ENCODE data around the gene TTC34.

TTC34 gene

GRCh38 chr1:2606881-2607621 lies 194.4 kb downstream of the TTC34 start:
- Histone ChIP-seq H3K36me3 (ENCODE audit: control insufficient read depth in 1 of 2, insufficient read depth in 2 of 2, low read length in 2 of 2) (no peaks in the 10 kb centered on the region), H3K4me3 (ENCODE audit: low read depth in 1 of 2, low read length in 2 of 2) (no peak overlapping the region), H3K9me3 (ENCODE audit: control insufficient read depth in 1 of 2, low read length in 2 of 2) (no peaks in the 10 kb centered on the region), H3K4me1 (ENCODE audit: control insufficient read depth in 1 of 2, insufficient read depth in 2 of 2, low read length in 2 of 2) (peaks cover 0 to 3% of the 10 kb centered on the region in 2 donors), H3K27me3 (ENCODE audit: low read depth, low read length) (no peaks in the 10 kb centered on the region), H3K27ac (ENCODE audit: low read length) (no peak overlapping the region)

GRCh38 chr1:2606396-2606880 lies 195.1 kb downstream of the TTC34 start:
- H3K9me3 ChIP-seq (ENCODE audit: control insufficient read depth in 1 of 2, low read length in 2 of 2): no peaks in the 10 kb centered on the region
- peaks cover 0 to 3% of the 10 kb centered on the region in 2 donors for H3K4me1 ChIP-seq (ENCODE audit: control insufficient read depth in 1 of 2, insufficient read depth in 2 of 2, low read length in 2 of 2)
- H3K27ac ChIP-seq (ENCODE audit: low read length): no peak overlapping the region
- H3K27me3 ChIP-seq (ENCODE audit: low read depth, low read length): no peaks in the 10 kb centered on the region
- no peaks in the 10 kb centered on the region for H3K36me3 ChIP-seq (ENCODE audit: control insufficient read depth in 1 of 2, insufficient read depth in 2 of 2, low read length in 2 of 2)
- no peak overlapping the region for H3K4me3 ChIP-seq (ENCODE audit: low read depth in 1 of 2, low read length in 2 of 2)

- Histone ChIP-seq H3K36me3 (ENCODE audit: control insufficient read depth in 1 of 2, insufficient read depth in 2 of 2, low read length in 2 of 2) (no peaks in the 10 kb centered on the region), H3K9me3 (ENCODE audit: control insufficient read depth in 1 of 2, low read length in 2 of 2) (no peaks in the 10 kb centered on the region), H3K4me3 (ENCODE audit: low read depth in 1 of 2, low read length in 2 of 2) (no peak overlapping the region), H3K4me1 (ENCODE audit: control insufficient read depth in 1 of 2, insufficient read depth in 2 of 2, low read length in 2 of 2) (no peaks in the 10 kb centered on the region), H3K27me3 (ENCODE audit: low read depth, low read length) (no peaks in the 10 kb centered on the region), H3K27ac (ENCODE audit: low read length) (no peak overlapping the region)
Measured at GRCh38 chr1:2605509-2606395, 195.7 kb downstream of the TTC34 start.

GRCh38 chr1:2604844-2605508 lies 196.5 kb downstream of the TTC34 start:
- Histone ChIP-seq H3K4me3 (ENCODE audit: low read depth in 1 of 2, low read length in 2 of 2) (no peak overlapping the region), H3K36me3 (ENCODE audit: control insufficient read depth in 1 of 2, insufficient read depth in 2 of 2, low read length in 2 of 2) (no peaks in the 10 kb centered on the region), H3K27ac (ENCODE audit: low read length) (no peak overlapping the region), H3K27me3 (ENCODE audit: low read depth, low read length) (no peaks in the 10 kb centered on the region), H3K9me3 (ENCODE audit: control insufficient read depth in 1 of 2, low read length in 2 of 2) (peaks cover 0 to 5% of the 10 kb centered on the region in 2 donors), H3K4me1 (ENCODE audit: control insufficient read depth in 1 of 2, insufficient read depth in 2 of 2, low read length in 2 of 2) (no peaks in the 10 kb centered on the region)

GRCh38 chr1:2604156-2604843 lies 197.2 kb downstream of the TTC34 start:
- no peak overlapping the region for H3K27ac ChIP-seq (ENCODE audit: low read length)
- H3K4me3 ChIP-seq (ENCODE audit: low read depth in 1 of 2, low read length in 2 of 2): no peak overlapping the region
- no peaks in the 10 kb centered on the region for H3K4me1 ChIP-seq (ENCODE audit: control insufficient read depth in 1 of 2, insufficient read depth in 2 of 2, low read length in 2 of 2)
- no peaks in the 10 kb centered on the region for H3K36me3 ChIP-seq (ENCODE audit: control insufficient read depth in 1 of 2, insufficient read depth in 2 of 2, low read length in 2 of 2)
- peaks cover 0 to 5% of the 10 kb centered on the region in 2 donors for H3K9me3 ChIP-seq (ENCODE audit: control insufficient read depth in 1 of 2, low read length in 2 of 2)
- H3K27me3 ChIP-seq (ENCODE audit: low read depth, low read length): no peaks in the 10 kb centered on the region

GRCh38 chr1:2603521-2604155 lies 197.9 kb downstream of the TTC34 start:
- no peaks in the 10 kb centered on the region for H3K27me3 ChIP-seq (ENCODE audit: low read depth, low read length)
- H3K27ac ChIP-seq (ENCODE audit: low read length): no peak overlapping the region
- no peak overlapping the region for H3K4me3 ChIP-seq (ENCODE audit: low read depth in 1 of 2, low read length in 2 of 2)
- H3K36me3 ChIP-seq (ENCODE audit: control insufficient read depth in 1 of 2, insufficient read depth in 2 of 2, low read length in 2 of 2): no peaks in the 10 kb centered on the region
- peaks cover 0 to 10% of the 10 kb centered on the region in 2 donors for H3K9me3 ChIP-seq (ENCODE audit: control insufficient read depth in 1 of 2, low read length in 2 of 2)
- H3K4me1 ChIP-seq (ENCODE audit: control insufficient read depth in 1 of 2, insufficient read depth in 2 of 2, low read length in 2 of 2): no peaks in the 10 kb centered on the region

GRCh38 chr1:2602866-2603520 lies 198.5 kb downstream of the TTC34 start:
- Histone ChIP-seq H3K36me3 (ENCODE audit: control insufficient read depth in 1 of 2, insufficient read depth in 2 of 2, low read length in 2 of 2) (no peaks in the 10 kb centered on the region), H3K27ac (ENCODE audit: low read length) (no peak overlapping the region), H3K9me3 (ENCODE audit: control insufficient read depth in 1 of 2, low read length in 2 of 2) (peaks cover 0 to 17% of the 10 kb centered on the region in 2 donors), H3K4me3 (ENCODE audit: low read depth in 1 of 2, low read length in 2 of 2) (no peak overlapping the region), H3K4me1 (ENCODE audit: control insufficient read depth in 1 of 2, insufficient read depth in 2 of 2, low read length in 2 of 2) (no peaks in the 10 kb centered on the region), H3K27me3 (ENCODE audit: low read depth, low read length) (no peaks in the 10 kb centered on the region)

- no peak overlapping the region for H3K27ac ChIP-seq (ENCODE audit: low read length)
- no peaks in the 10 kb centered on the region for H3K27me3 ChIP-seq (ENCODE audit: low read depth, low read length)
- no peaks in the 10 kb centered on the region for H3K4me1 ChIP-seq (ENCODE audit: control insufficient read depth in 1 of 2, insufficient read depth in 2 of 2, low read length in 2 of 2)
- no peaks in the 10 kb centered on the region for H3K36me3 ChIP-seq (ENCODE audit: control insufficient read depth in 1 of 2, insufficient read depth in 2 of 2, low read length in 2 of 2)
- peaks cover 0 to 17% of the 10 kb centered on the region in 2 donors for H3K9me3 ChIP-seq (ENCODE audit: control insufficient read depth in 1 of 2, low read length in 2 of 2)
- no peak overlapping the region for H3K4me3 ChIP-seq (ENCODE audit: low read depth in 1 of 2, low read length in 2 of 2)
Measured at GRCh38 chr1:2602311-2602835, 199.1 kb downstream of the TTC34 start.

- Histone ChIP-seq H3K9me3 (ENCODE audit: control insufficient read depth in 1 of 2, low read length in 2 of 2) (peaks cover 0 to 17% of the 10 kb centered on the region in 2 donors), H3K27ac (ENCODE audit: low read length) (no peak overlapping the region), H3K4me3 (ENCODE audit: low read depth in 1 of 2, low read length in 2 of 2) (no peak overlapping the region), H3K4me1 (ENCODE audit: control insufficient read depth in 1 of 2, insufficient read depth in 2 of 2, low read length in 2 of 2) (no peaks in the 10 kb centered on the region), H3K36me3 (ENCODE audit: control insufficient read depth in 1 of 2, insufficient read depth in 2 of 2, low read length in 2 of 2) (no peaks in the 10 kb centered on the region), H3K27me3 (ENCODE audit: low read depth, low read length) (no peaks in the 10 kb centered on the region)
Measured at GRCh38 chr1:2601721-2602303, 199.7 kb downstream of the TTC34 start.
